Adrenal gland (tissue), 12 donors: Measurements from ENCODE around the gene BMP2K. TPM values are rescaled to one million over a fixed set of nuclear protein-coding genes. Genes with fewer than 3 reads are reported as not detected.

Experiments used
- DNase-seq, 7 donors: peaks; one replicate each; pipeline ENCODE4 v3.0.0-alpha.2; 2019 to 2020
- H3K27ac ChIP-seq, 5 donors: fragments of 200-600 bp; sonication (generic) in 4 of 5; 1 replicate in 3 of 5; 2 replicates in 2 of 5; pipeline versions ENCODE4 v1.5.1 to v1.8.0; 2016 to 2020; ENCODE audit warnings: mild to moderate bottlenecking in 1 of 5
- H3K27me3 ChIP-seq: fragments of 200-600 bp; 2 replicates; pipeline ENCODE4 v1.8.0; 2021
- H3K36me3 ChIP-seq, 2 donors: fragments of 200-600 bp; replicated peaks in 1 of 2; 1 replicate in 1 of 2; 2 replicates in 1 of 2; pipeline versions ENCODE4 v1.5.1 to v1.8.0; 2018 to 2022
- H3K4me1 ChIP-seq, 2 donors: fragments of 200-600 bp; replicated peaks in 1 of 2; 1 replicate in 1 of 2; 2 replicates in 1 of 2; pipeline versions ENCODE4 v1.5.1 to v1.8.0; 2018 to 2021
- H3K4me3 ChIP-seq, 4 donors: fragments of 200-600 bp; sonication (generic) in 3 of 4; one replicate each; pipeline ENCODE4 v1.5.1; 2016 to 2018
- H3K9me3 ChIP-seq, 3 donors: fragments of 200-600 bp; sonication (generic) in 1 of 3; replicated peaks in 1 of 3; 1 replicate in 2 of 3; 2 replicates in 1 of 3; pipeline versions ENCODE4 v1.5.1 to v1.8.0; 2016 to 2021
- POLR2A ChIP-seq, 2 donors: fragments of 450-650 bp; IDR thresholded peaks; one replicate each; pipeline ENCODE4 v1.6.1; 2017; ENCODE audit warnings: antibody characterized with exemption in 2 of 2, mild to moderate bottlenecking in 2 of 2, moderate library complexity in 1 of 2
- WGBS, 4 donors: extraction: QIAGEN DNeasy Blood & Tissue Kit in 2 of 4; methylation state at CpG; one replicate each; pipeline versions ENCODE4 v1.1.5 to v1.1.7; 2013 to 2017; 5-methylcytosine and 5-hydroxymethylcytosine counted together
- intact Hi-C, 2 donors: fragments of 100-400 bp; cut with DNase I; formaldehyde crosslinking; loops; one replicate each; pipeline versions ENCODE4 v1.14.1 to v1.15.0; 2022 to 2023
- polyA plus RNA-seq, 3 donors: library from polyadenylated mRNA; stranded (reverse); fragments of 200-250 nt in 2 of 3; fragments of 350-450 nt in 1 of 3; fragmentation: Illumina TruSeq in 1 of 3; extraction: RNeasy Lipid Tissue Mini Kit (QIAGEN cat#74804) in 1 of 3; gene quantifications; one replicate each; pipeline ENCODE4 v1.2.3, GENCODE V29; 2013 to 2014
- total RNA-seq, 9 donors: library from RNA; depleted of rRNA in 4 of 9; stranded (reverse); fragments of >200 nt in 4 of 9; fragments of 120-200 nt in 1 of 9; fragmentation: NEBNext Ultra II Directional in 1 of 9; extraction: Animal tissue kit (Norgen Biotek cat#: 25700) in 1 of 9; gene quantifications; one replicate each; pipeline versions ENCODE4 v1.1.0 to v1.2.4, GENCODE V29; 2013 to 2023
- TF ChIP-seq, protein P1 (sequence below), 6 experiments: fragments of 450-650 bp in 4 of 6; fragments of 200-600 bp in 2 of 6; sonication (generic) in 1 of 6; IDR thresholded peaks; 1 replicate in 5 of 6; 2 replicates in 1 of 6; pipeline versions ENCODE4 v1.5.1 to v1.8.0; 2016 to 2021; ENCODE audit warnings: antibody characterized with exemption in 6 of 6, mild to moderate bottlenecking in 2 of 6, moderate library complexity in 1 of 6
- donor health status: healthy with polysubstance abuse.
- donor health status: Bipolar disorder and iron deficiency.
- donor health status: DM: yes; HTN: yes; CAD: no.
- donor health status: DM: no; HTN: no; CAD: no.
- donor health status: DM: no; HTN: no; CAD: no.
- donor health status: DM: yes; HTN: yes; CAD: no.

Gene BMP2K
- total and polyA plus RNA-seq, 12 donors = 8.7 to 73.2 (median 35.8) TPM

DNA sequence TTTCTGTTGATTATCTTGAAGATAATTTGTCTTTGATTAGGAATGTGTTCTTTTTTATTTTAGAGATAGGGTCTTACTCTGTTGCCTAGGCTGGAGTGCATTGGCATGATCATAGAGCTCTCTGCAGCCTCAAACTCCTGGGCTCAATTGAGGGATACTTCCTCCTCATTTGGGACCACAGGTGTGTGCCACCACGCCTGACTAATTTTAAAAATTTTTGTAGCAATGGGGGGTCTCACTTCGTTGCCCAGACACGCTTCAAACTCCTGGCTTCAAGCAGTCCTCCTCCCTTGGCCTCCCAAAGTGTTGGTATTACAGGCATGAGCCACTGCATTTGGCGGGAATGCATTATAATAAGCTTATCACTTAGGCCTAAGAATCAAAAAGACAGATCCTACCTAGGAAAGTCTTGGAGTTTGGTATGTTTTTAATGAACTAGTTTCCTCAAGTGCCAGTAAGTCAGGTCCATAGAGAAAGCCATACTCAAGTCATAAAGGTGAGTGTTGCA, 21.7 kb downstream of the BMP2K start:
- no peaks in the 10 kb centered on the region for H3K27me3 ChIP-seq
- H3K36me3 ChIP-seq = no peaks in the 10 kb centered on the region
- no peak for TF ChIP-seq POLR2A (IDR thresholded peaks at IDR 0.05)
- TF ChIP-seq, protein P1, sequence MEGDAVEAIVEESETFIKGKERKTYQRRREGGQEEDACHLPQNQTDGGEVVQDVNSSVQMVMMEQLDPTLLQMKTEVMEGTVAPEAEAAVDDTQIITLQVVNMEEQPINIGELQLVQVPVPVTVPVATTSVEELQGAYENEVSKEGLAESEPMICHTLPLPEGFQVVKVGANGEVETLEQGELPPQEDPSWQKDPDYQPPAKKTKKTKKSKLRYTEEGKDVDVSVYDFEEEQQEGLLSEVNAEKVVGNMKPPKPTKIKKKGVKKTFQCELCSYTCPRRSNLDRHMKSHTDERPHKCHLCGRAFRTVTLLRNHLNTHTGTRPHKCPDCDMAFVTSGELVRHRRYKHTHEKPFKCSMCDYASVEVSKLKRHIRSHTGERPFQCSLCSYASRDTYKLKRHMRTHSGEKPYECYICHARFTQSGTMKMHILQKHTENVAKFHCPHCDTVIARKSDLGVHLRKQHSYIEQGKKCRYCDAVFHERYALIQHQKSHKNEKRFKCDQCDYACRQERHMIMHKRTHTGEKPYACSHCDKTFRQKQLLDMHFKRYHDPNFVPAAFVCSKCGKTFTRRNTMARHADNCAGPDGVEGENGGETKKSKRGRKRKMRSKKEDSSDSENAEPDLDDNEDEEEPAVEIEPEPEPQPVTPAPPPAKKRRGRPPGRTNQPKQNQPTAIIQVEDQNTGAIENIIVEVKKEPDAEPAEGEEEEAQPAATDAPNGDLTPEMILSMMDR (IDR thresholded peaks at IDR 0.05) = no peak
- no peak overlapping the region for H3K4me3 ChIP-seq
- no peak for DNase-seq
- H3K4me1 ChIP-seq = no peaks in the 10 kb centered on the region
- H3K9me3 ChIP-seq = no peaks in the 10 kb centered on the region
- WGBS, 4 donors = 90 to 98% (median 97%) methylated on average over 4 of the region's 4 CpGs
- H3K27ac ChIP-seq = no peak overlapping the region
- intact Hi-C loops = no loop called here

DNA sequence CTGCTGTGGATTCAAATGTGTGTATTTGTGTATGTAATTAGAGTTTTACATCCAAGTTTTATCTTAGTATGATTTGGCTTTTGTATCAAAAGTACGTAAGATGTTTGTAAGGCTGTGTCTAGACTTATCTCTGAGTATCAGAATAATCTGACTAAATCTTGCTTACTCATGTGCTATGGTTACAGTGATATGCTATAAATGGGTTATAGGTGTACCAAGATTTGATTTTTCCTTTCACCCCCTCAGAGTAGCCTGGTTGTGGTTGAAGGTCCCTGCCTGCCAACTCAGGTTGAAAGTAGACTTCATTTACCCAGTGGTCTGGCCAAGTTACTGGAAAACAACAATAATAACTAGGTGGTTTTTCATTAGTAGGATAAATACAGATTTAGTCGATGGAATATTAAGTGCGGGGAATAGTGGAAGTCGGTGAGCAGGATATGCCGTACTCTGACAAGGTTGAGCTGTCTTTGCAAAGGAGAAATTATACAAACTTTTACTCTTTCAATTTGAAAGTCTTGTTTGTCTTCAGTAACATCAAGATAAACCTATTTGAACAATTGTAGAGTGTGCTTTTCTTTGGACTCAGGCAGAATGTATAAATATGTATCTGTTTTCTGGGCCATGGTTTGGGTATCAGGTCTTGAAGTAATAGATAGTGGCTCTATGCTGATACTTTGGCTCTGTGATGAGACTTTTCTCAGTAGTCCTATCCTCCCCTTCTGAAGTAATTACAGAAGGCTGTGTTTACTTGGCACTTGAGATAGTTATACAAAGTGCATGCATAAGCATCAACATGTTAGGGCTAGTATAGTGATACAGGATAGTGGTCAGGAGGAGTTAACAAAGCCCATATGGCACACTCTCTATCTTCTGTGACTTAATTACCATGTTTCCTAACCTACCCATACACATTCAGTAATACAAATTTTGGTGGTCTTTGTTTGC, 23.7 kb downstream of the BMP2K start:
- H3K36me3 ChIP-seq = no peaks in the 10 kb centered on the region
- no peak overlapping the region for H3K4me3 ChIP-seq
- H3K9me3 ChIP-seq = no peaks in the 10 kb centered on the region
- TF ChIP-seq POLR2A (IDR thresholded peaks at IDR 0.05) = no peak
- TF ChIP-seq, protein P1 (IDR thresholded peaks at IDR 0.05) = no peak
- intact Hi-C loops = no loop called here
- WGBS, 4 donors = 91 to 94% (median 93%) methylated on average over 5 of the region's 5 CpGs
- H3K4me1 ChIP-seq = no peaks in the 10 kb centered on the region
- no peaks in the 10 kb centered on the region for H3K27me3 ChIP-seq
- DNase-seq = no peak
- H3K27ac ChIP-seq = no peak overlapping the region

DNA sequence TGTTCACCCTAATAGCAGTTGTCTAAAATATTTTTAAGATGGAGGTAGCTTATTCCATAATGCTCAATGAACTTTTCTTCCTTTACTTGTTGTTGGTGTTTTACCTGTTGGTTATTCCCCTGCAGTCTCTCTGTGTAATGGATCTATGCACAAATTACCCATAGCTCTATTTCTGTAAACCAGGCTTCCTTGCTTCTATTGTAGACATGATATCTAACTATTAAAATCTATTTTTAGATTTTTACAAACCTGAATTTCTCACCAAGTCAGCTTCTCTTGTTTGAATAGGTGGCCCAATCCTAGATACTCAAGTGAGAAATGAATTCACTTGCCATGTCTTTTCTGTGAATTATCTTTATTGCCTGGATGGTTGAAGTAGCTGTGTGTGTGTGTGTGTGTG, 24.8 kb downstream of the BMP2K start:
- no peak for TF ChIP-seq POLR2A (IDR thresholded peaks at IDR 0.05)
- TF ChIP-seq, protein P1 (IDR thresholded peaks at IDR 0.05) = no peak
- no peaks in the 10 kb centered on the region for H3K9me3 ChIP-seq
- intact Hi-C loops = no loop called here
- no peaks in the 10 kb centered on the region for H3K36me3 ChIP-seq
- DNase-seq = no peak
- no peak overlapping the region for H3K27ac ChIP-seq
- H3K27me3 ChIP-seq = no peaks in the 10 kb centered on the region
- no peaks in the 10 kb centered on the region for H3K4me1 ChIP-seq
- no peak overlapping the region for H3K4me3 ChIP-seq

DNA sequence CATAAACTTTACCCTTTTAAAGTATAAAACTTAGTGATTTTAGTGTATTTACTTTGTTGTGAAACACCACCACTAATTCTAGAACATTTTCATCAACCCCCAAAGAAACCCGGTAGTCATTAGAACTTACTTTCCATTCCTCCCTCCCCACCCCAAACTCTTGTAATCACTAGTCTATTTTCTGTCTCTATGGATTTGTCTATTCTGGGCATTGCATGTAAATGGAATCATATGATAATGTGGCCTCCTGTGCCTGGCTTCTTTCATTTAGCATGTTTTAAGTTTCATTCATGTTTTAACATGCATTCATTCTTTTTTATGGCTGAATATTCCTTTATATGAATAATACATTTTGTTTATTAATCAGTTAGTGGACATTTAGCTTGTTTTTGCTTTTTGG, 27.8 kb downstream of the BMP2K start:
- TF ChIP-seq, protein P1 (IDR thresholded peaks at IDR 0.05) = no peak
- no peak for TF ChIP-seq POLR2A (IDR thresholded peaks at IDR 0.05)
- intact Hi-C loops = no loop called here

More for the DNA sequence above, 27.8 kb downstream of the BMP2K start:
- peaks cover 0 to under 1% of the 10 kb centered on the region in 2 donors for H3K4me1 ChIP-seq
- no peak overlapping the region for H3K4me3 ChIP-seq
- no peak for DNase-seq
- H3K9me3 ChIP-seq = peaks cover 0 to 9% (median 0%) of the 10 kb centered on the region in 3 donors
- 88 to 100% (median 92%) methylated on average over 1 of the region's 1 CpG for WGBS, 4 donors
- H3K27ac ChIP-seq = no peak overlapping the region
- H3K27me3 ChIP-seq = no peaks in the 10 kb centered on the region
- H3K36me3 ChIP-seq = no peaks in the 10 kb centered on the region
